Cerebellar nuclear complex (tissue), 1 donor: ENCODE data around the gene UBC.
"Not testable (repeated sequence)": the region's sequence is repeated elsewhere in the genome, so short reads cannot be mapped to it uniquely, and the experiment has no call there.

Experiments
- DNase-seq, 2 experiments: peaks; one replicate each; lab custom pipeline; 2025; lab: John Stamatoyannopoulos, UW

UBC gene

DNA sequence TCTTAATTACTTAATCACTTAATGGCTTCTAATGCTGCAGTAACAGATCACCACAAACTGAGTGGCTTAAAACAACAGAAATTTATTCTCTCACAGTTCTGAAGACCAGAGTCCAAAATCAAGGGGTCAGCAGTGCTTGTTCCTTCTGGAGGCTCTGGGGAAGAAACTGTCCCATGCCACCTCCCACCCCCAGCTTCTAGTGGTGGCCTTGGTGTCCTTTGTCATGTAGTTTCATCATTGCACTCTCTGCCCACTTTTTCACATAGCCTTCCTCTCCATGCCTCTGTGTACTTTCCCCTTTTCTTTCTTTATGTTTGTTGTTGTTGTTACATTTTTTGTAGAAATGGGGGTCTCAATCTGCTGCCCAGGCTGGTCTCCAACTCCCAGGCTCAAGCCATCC is 16.1 kb upstream of the UBC start:
- DNase-seq: no peak

DNA sequence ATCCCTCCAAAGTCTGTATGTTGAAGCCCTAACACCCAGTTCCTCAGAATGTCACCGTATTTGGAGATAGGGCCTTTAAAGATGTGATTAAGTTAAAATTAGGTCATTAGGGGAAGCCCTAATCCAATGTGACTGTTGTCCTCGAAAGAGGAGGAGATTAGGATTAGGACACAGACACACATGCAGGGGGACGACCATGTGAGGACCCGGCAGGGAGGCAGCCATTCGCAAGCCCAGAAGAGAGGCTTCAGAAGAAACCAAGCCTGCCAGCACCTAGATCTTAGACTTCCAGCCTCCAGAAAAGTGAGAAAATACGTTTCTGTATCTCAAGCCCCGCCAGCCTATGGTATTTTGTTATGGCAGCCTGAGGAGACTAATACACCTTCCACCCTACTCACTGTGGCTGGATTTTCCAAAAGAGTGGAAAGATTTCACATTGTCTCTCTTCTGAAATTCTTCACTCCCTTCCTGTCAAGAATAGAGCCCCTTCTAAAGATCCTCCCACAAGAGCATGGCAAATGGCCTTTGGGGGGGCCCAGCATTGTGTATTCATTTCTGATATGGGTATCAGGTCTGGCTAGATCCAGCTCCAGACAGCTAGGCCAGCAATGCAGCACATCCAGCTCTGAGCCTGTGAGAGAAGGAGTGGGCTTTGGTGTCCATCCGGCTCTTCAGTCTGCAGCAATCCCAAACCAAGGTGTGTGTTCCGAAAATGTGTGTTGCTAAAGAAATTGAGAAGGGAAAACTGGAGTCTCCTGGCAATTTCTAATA is 15.4 kb upstream of the UBC start:
- DNase-seq: no peak

DNA sequence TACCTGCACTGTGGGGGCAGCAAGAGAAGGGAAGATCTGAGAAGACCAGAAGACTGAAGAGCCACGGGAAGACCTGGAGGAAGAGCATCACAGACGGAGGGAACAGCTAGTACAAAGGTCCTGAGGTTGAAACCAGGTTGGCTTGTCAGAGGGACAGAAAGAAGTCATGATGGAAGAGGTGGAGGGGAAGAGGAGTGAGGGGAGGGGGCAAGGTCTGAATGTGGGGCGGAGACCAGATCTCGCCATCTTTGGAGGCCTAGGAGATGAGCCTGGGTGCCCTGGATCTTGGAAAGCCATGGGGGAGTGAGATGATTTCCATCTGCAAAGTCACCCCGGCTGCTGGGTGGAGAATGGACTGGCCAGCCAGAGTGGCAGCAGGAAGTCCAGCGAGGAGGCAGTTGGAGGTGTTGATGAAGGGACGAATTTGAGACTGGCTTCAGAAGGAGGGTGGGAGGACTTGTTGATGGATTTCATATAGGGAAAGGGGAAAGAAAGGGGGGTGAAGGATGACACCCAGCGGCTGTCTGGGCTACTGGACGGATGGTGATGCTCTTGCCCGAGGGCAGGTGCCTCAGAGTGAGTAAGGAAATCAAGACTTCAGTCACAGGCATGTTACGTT is 14.6 kb upstream of the UBC start:
- no peak for DNase-seq

DNA sequence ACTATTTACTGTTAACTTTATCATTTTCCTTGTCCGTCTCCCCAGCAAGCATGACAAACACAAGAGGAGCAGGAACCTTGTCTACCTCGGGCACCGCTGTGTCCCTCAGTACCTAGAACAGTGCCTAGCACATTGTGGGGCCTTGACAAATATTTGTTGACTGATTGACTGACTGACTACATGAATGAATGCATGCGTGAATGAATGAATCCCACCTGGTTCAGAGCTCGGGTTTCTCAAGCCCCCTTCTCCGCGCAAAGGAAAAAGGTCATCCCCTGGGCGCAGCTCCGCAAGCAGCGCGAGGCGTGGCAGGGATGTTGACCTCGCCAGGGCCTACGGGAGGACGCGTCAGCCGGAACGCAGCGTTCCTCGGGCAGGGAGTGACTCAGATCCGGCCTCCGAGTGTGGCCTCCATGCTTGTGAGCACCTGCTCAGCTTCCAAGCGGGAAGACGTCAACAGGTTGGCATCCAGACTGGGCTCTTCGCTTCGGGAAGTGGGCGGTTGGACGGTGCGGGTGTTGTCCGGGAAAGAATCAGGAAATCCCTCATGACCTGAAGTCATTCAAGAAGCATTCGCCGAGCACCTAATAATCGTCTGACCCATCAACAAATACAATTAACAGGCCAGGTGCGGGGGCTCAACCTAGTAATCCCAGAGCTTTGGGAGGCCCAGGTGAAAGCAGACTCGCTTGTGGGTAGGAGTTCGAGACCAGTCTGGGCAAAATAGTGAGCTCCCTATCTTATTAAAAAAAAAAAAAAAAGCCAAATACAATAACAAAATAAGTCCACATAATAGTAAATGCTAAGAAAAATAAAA is 13.9 kb upstream of the UBC start:
- no peak for DNase-seq

DNA sequence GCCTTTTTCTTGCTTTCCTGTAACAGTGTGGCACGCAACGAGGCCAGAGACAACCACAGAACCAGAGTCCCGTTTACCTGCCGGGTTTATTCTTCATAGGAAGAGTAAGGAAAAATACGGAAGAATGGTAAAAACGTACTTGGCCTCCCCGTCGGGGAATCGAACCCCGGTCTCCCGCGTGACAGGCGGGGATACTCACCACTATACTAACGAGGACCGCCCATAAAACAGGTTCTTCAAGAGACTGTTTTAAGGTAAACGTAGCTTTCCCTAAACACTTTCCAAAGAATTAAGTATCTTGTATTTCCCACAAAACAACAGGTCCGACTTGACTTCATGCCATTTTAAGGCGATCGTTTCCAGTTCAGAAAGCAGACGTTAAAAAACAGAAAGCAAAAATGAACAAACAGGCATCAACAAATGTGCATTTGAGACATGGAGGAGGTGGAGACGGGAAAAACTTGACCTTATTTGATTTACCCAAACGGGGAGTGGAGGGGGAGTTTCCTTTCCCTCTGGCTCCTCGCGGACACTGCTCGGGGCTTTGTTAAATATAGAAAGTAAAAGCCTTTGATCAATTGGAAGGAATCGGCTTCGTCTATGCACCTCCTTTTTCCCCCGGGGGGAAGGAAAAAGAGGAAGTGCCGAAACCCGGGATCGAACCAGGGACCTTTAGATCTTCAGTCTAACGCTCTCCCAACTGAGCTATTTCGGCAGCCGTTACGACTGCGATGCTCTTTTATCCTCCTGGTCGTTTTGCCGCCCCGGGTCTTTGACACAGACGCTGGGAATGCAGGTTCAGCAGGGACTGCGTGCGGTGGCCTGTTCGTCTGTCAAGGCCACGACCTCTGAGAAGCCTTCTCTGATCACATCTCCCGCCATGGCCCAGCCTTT is 13.0 kb upstream of the UBC start:
- no peak for DNase-seq

DNA sequence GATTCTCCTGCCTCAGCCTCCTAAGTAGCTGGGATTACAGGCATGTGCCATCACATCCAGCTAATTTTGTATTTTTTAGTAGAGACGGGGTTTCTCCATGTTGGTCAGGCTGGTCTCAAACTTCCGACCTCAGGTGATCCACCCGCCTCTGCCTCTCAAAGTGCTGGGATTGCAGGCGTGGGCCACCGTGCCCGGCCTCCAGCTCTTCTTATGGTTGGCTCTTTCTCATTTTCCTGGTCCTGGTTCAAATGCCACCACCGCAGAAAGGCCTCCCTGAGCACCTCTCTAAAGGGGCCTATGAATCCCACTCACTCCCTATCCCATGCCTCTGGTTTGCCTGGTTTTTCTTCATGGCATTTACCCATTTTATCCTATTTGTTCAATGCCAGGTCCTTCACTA is 11.3 kb upstream of the UBC start:
- not testable (repeated sequence) for DNase-seq

DNA sequence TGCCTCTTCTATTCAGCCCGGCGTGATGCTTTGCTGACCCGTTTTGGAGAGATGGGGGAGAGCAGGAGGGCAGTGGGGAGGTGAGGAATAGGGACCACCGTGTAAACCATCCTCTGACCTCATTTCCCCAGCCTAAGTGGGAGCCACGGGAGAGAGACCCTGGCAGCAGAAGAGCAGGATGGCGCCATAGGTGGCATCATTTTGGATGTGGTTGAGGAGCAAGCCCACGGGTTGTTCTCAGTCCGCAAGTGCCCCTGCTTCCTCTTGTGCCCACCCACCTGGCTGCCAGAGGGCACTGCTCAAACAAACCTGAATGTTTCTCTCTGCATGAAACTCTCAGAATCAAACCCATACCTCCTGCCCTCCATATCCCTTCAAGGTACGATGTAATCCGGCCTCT is 10.7 kb upstream of the UBC start:
- no peak for DNase-seq

DNA sequence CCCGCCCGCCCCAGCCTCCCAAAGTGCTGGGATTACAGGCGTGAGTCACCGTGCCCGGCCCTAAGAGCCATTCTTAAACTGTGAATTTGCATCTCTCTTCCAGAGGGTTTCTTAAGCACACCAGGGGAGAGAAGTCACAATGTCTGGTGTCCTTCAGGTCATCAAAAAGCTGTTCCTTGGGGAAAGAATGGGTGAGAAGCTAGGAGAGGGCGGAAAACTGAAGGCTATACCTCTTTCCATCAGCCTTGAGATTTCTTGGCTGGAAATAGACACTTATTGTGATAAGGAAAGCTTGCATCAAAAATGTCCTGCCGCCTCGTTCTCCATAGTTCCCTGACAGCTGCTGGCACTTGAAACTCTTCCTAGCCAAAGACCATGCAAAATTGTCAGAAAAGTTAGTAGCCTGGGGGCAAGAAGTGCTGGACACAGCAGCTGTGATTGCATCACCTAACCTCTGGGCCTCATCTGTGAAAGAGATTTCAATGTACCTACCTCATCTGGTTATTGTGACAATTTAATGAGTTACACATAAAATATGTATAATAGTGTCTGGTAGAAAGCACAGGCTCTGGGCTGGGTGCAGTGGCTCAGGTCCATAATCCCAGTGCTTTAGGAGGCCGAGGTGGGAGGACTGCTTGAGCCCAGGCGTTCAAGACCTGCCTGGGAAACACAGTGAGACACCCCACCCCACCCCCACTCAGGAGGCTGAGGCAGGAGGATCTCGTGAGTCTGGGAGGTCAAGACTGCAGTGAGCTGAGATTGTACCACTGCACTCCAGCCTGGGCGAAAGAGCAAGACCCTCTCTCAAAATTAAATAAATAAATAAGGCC is 9.7 kb upstream of the UBC start:
- DNase-seq: no peak

DNA sequence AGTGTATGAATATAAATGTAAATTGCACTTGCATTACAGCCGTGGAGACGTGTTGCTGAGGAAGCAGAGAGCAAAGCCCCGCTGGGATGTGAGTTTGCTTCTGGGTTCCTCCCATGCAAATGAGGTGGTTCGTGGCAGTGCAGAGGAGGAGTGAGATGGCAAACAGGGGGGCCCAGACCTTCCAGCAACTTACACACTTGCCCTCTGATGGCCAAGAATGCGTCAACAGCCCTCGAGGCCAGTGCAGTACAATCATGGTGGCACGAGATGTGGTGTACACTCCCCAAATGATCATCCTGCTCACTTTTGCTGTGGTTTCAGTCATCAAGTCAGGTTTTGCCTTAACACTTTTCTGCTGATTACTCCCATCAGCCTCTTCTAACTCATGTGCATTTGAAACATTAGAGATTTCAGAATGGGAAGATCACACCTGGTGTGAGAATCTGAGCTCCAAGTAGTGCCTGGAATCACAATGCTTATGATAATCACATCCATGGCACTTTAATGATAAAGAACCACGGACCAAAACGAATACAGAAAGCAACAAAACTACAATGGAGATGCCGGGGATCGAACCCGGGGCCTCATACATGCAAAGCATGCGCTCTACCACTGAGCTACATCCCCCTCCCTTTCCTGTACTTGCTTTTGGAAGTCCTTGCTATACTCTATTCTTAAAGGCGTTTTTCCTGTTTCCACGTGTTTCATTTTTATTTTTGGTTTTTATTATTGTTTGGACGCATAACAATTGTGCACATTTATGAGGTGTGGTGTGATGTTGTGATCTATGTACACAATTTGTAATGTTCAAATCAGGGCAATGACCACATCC is 7.0 kb upstream of the UBC start:
- DNase-seq: no peak

DNA sequence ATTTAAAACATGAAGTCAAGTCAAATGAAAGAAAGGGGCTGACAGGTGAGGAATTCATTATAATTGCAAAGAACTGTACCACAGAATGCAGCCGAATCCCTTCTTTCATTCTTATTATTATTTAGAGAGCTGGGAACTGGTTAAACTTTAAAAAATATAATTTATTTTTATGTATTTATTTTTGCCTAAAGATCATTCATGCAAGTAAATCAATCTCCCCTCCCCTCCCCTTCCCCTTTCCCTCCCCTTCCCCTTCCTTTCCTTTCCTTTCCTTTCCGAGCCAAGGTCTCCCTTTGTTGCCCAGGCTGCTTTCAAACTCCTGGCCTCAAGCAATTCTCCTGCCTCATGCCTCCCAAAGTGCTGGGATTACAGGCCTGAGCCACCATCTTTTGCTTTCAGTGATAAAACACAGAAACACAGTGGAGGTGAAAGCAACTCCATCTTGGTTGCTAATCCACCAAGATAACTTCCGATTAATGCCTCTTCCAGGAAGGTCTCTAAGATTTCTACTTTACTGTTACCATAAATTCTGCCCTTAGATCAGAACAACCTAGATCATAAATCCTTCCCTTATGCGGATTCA is 6.0 kb upstream of the UBC start:
- no peak for DNase-seq

DNA sequence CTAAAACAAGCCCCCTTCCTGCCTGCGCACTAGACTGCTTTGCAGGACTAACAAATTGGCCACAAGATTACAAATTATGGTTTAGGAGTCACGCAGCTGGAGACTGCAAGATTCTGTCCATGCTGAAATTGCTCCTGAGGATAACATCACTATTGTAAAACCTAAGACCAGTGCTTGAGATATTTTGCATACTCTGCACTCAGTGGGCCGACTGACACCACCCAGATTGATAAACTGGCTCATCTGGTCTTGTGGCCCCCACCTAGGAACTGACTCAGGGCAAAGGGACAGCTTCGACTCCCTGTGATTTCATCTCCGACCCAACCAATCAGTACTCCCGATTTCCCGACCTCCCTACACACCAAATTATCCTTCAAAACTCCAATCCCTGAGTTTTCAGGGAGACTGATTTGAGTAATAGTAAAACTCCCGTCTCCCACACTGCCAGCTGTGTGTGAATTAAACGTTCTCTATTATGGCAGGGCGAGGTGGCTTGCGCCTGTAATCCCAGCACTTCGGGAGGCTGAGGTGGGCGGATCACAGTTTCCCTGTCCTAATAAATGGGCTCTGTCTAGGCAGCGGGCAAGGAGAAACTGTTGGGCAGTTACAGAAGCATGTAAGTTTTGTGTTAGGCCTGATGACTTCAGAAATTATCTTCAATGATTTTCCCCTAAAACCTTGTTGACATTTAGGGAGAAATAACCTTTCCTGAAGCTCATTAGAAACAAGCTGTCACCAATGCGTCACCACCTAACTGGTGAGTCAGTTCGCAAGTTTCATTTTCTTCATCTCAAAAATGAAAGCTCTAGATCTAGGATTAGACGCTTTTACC is 5.3 kb upstream of the UBC start:
- no peak for DNase-seq

DNA sequence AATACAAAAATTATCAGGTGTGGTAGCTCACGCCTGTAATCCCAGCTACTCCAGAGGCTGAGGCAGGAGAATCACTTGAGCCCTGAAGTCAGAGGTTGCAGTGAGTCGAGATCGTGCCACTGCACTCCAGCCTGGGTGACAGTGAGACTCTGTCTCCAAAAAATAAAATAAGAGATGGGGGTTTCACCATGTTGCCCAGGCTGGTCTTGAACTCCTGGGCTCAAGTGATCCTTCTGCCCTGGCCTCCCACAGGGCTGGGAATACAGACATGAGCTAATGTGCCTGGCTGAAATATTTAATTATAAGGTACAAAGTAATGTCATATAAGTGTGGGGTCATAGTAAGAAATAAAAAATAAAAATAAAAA is 4.2 kb upstream of the UBC start:
- not testable (repeated sequence) for DNase-seq

DNA sequence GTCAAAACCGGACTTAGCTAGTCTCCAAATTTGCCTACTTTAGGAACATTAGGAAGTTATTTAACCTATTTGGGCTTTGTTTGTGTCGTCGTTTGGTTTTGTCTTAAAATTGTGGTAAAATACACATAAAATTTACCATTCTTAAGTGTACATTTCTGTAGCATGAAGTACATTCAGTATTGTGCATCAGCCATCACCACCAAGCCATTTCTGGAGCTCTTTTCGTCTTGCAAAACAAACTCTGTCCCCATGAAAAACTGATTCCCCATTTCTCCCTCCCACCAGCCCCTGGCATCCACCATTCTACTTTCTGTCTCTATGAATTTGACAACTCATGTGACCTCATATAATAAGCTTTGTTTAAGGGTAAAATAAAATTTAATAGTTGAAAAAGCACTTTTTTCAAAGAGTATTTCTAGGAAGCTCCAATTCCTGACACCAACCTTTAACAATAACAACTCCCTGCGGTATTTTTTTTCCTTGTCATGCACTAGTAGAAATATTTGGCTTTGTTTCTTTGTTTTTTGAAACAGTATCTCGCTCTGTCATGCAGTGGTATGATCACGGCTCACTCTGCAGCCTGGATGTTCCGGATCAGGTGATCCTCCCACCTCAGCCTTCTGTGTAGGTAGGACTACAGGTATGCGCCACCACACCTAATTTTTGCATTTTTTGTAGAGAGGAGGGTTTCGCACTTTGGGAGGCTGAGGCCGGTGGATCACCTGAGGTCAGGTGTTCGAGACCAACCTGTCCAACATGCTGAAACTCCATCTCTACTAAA is 3.6 kb upstream of the UBC start:
- no peak for DNase-seq

DNA sequence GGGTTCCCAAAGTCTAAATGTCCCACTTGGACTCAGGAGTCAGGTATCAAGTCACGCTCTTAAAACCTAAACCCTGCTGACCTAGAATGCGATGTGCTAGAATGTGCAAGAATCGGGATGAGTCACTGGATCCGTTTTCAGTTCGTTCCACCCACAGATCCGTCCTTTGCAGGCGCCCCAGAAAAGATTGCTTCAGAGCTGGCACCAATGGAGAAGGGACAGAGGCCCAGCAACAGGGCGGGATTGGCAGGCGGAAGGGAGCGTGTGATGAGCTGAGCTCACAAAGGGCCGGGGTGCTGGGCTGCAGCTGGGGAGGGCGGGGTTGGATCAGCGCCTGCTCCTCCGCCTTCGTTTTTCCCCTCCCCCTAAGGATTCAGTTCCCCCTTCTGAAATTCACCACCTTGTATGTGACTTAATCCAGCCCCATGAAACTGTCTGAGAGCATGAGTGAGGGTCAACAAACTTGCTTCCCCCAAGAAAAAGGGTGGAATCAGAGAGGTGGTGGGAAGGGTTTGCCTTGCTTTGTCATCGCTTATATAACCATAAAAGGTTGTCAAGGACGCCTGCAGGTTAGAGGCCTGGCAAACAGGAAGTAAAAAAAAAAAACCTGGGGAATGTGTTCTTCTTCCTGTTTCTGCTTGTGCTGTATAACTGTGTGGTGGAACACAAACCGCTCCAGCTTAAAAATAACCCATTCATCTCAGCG is 2.8 kb upstream of the UBC start:
- no peak for DNase-seq

DNA sequence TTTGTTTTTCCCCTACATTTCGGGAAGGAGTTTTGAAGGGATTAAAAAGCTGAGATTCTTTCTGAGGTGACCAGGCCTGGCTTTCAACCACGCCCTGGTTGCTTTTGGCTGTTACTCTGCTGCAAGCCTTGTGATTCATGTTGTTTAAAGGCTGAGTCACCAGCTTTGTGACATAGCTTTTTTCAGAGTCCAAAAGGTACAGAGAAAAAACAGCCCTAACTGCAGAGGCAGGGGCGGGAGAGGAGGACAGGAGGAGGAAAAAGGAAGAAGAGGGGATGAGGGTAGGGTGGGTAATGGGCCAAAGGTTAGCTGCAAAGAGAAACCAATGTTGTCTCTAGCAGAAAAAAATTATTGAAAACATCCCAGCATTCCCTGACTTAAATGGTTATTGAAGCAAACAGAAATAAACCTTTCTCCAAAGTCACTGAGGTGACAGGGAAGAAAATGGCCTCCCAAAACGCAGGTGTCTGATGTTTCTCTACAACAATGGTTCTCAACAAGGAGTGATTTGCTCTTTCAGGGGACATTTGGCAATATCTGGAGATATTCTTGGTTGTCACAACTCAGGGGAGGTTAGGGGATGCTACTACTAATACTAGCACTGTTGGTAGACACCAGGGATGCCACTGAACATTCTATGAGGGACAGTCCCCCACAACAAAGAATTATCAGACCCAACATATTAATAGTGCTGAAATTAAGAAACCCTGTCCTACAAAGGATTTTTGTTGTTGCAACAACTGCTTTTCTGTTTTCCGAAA is 2.1 kb upstream of the UBC start:
- no peak for DNase-seq
